RWPE2 (cell line): ENCODE data around the gene PPP2R2D.

Experiments
- ATAC-seq: fragments of 200-7000 bp; cut with Tn5 transposase; 3 replicates; pipeline ENCODE4 v1.9.1; 2021; ENCODE audit warnings: low read depth
- DNase-seq: peaks from one replicate; pipeline ENCODE4 v3.0.0-alpha.2; 2020; ENCODE audit warnings: low spot score
- H3K27ac ChIP-seq: fragments of 450-650 bp; 2 replicates; pipeline ENCODE4 v1.5.1; 2017; ENCODE audit warnings: mild to moderate bottlenecking; ENCODE audit not compliant: poor library complexity, severe bottlenecking
- H3K27me3 ChIP-seq: fragments of 250-450 bp; sonication (Bioruptor Pico); 2 replicates; pipeline ENCODE4 v1.5.1; 2021; ENCODE audit warnings: mild to moderate bottlenecking, moderate library complexity; ENCODE audit not compliant: insufficient read depth, poor library complexity, severe bottlenecking
- H3K36me3 ChIP-seq: fragments of 250-450 bp; sonication (Bioruptor Pico); 2 replicates; pipeline ENCODE4 v1.5.1; 2020; ENCODE audit warnings: low read depth, mild to moderate bottlenecking, moderate library complexity
- H3K4me1 ChIP-seq: fragments of 250-450 bp; sonication (Bioruptor Pico); 2 replicates; pipeline ENCODE4 v1.5.1; 2021; ENCODE audit warnings: mild to moderate bottlenecking, moderate library complexity; ENCODE audit not compliant: insufficient read depth, poor library complexity, severe bottlenecking
- H3K4me3 ChIP-seq: fragments of 250-450 bp; sonication (Bioruptor Pico); 2 replicates; pipeline ENCODE4 v1.5.1; 2021; ENCODE audit warnings: mild to moderate bottlenecking, moderate library complexity; ENCODE audit not compliant: severe bottlenecking
- H3K9me3 ChIP-seq: fragments of 250-450 bp; sonication (Bioruptor Pico); 2 replicates; pipeline ENCODE4 v1.5.1; 2021; ENCODE audit warnings: mild to moderate bottlenecking, moderate library complexity; ENCODE audit not compliant: severe bottlenecking
- TF ChIP-seq, protein P1 (sequence below): fragments of 450-650 bp; IDR thresholded peaks from one replicate; pipeline ENCODE4 v1.5.1; 2017; ENCODE audit warnings: mild to moderate bottlenecking, moderate library complexity; ENCODE audit not compliant: poor library complexity, severe bottlenecking

PPP2R2D gene

DNA sequence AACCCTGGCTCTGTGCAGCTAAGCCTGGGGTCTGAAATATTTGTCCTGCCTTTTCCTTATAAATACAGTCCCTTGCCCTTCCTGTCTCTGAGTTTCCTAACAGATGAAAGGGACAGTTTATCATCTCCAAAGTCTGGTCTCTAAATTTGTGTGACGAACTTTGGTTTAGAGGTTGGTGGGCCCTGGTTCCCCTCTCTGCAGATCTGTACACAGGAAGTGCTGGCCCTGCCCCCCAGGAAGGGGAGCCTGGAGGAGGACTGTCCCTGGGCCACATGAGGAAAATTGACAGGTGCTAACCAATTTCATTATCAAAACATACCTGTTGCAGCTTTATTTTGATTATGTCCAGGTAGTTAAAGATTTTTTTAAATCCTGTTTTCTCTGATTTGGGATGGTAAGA, 34.5 kb downstream of the PPP2R2D start:
- no peaks in the 10 kb centered on the region for H3K27me3 ChIP-seq
- H3K4me3 ChIP-seq, result no peak overlapping the region
- peaks cover 63% of the 10 kb centered on the region for H3K36me3 ChIP-seq
- DNase-seq (no peak), ATAC-seq (no peak)
- H3K4me1 ChIP-seq, result no peaks in the 10 kb centered on the region
- no peaks in the 10 kb centered on the region for H3K9me3 ChIP-seq
- TF ChIP-seq, protein P1, sequence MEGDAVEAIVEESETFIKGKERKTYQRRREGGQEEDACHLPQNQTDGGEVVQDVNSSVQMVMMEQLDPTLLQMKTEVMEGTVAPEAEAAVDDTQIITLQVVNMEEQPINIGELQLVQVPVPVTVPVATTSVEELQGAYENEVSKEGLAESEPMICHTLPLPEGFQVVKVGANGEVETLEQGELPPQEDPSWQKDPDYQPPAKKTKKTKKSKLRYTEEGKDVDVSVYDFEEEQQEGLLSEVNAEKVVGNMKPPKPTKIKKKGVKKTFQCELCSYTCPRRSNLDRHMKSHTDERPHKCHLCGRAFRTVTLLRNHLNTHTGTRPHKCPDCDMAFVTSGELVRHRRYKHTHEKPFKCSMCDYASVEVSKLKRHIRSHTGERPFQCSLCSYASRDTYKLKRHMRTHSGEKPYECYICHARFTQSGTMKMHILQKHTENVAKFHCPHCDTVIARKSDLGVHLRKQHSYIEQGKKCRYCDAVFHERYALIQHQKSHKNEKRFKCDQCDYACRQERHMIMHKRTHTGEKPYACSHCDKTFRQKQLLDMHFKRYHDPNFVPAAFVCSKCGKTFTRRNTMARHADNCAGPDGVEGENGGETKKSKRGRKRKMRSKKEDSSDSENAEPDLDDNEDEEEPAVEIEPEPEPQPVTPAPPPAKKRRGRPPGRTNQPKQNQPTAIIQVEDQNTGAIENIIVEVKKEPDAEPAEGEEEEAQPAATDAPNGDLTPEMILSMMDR, result no peak
- no peak overlapping the region for H3K27ac ChIP-seq

DNA sequence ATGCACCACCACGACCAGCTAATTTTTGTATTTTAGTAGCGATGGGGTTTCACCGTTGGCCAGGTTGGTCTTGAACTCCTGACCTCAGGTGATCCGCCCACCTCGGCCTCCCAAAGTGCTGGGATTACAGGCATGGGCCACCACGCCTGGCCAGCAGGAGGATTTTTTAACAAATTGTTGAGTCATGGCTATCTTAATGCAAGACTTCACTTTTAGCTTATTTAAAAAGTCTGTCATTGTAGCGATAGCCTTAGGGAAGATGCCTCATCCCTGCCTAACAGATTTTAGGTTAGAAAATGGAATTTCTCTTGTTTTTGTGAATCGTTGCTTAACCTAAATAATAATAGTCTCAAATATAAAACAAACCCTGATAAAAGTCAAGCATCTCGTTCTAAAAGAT, 35.5 kb downstream of the PPP2R2D start:
- TF ChIP-seq, protein P1, result no peak
- ATAC-seq (no peak), DNase-seq (no peak)
- H3K27me3 ChIP-seq, result no peaks in the 10 kb centered on the region
- no peak overlapping the region for H3K27ac ChIP-seq
- no peak overlapping the region for H3K4me3 ChIP-seq
- no peaks in the 10 kb centered on the region for H3K9me3 ChIP-seq
- peaks cover 73% of the 10 kb centered on the region for H3K36me3 ChIP-seq
- no peaks in the 10 kb centered on the region for H3K4me1 ChIP-seq

DNA sequence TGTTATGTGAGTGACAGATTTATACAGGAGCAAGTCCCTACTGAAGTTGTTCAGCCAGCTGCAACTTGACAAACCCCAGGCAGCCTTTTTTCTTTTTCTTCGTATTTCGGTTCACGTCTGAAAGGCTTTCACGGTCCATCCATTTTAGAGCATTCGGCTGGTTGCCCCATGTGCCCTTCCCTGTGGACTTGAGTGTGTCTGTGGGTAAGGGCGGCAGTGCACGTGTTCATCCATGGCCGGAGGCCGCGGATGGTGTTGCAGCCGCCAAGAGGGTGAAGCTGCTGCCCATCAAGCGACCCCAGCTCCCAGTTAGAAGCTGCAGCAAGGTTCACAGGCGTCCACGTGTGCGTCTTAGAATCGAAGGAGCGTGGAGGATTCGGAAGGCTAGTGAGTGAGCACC, 35.9 kb downstream of the PPP2R2D start:
- DNase-seq (peak; percentile 22), ATAC-seq (no peak)
- Histone ChIP-seq H3K27ac (no peak overlapping the region), H3K4me1 (no peaks in the 10 kb centered on the region), H3K27me3 (no peaks in the 10 kb centered on the region), H3K4me3 (no peak overlapping the region), H3K36me3 (peaks cover 77% of the 10 kb centered on the region), H3K9me3 (no peaks in the 10 kb centered on the region)
- TF ChIP-seq, protein P1, result no peak

DNA sequence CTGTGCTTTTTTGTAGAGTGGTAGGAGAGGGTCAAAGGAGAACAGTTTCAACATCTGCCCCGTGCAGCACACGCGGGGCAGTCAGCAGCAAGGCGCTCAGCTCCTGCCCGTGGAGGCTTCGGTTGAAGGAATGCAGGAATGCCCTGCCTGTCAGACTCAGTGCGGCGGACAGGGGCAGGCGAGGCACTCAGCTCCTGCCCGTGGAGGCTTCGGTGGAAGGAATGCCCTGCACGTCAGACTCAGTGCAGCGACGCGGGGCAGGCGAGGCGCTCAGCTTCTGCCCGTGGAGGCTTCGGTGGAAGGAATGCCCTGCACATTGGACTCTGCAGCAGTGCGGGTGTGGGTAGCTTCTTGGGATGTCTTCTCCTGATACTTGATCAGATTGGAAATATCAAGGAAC, 37.0 kb downstream of the PPP2R2D start:
- Histone ChIP-seq H3K4me3 (no peak overlapping the region), H3K9me3 (no peaks in the 10 kb centered on the region), H3K27ac (no peak overlapping the region), H3K4me1 (no peaks in the 10 kb centered on the region), H3K36me3 (peaks cover 85% of the 10 kb centered on the region), H3K27me3 (no peaks in the 10 kb centered on the region)
- DNase-seq, result peak; percentile 45
- TF ChIP-seq, protein P1, result no peak
- no peak for ATAC-seq

DNA sequence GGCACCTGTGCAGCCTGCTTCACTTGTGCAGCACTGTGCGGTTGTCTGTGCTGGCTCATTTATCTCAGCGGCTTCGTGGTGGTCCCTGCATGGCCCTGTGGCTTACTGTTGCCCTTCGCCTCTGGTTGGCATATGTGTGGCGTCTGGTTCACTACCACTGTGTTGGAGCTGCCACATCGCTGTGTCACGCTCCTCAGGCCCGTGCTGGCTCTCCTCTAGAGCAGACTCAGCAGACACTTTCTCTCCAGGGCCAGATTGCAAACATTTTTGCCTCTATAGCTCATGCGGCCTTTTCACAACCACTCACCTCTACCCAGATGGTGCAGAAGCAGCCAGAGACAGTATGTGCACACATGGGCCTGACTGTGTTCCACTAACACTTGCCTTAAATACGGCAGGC, 37.9 kb downstream of the PPP2R2D start:
- Histone ChIP-seq H3K36me3 (peaks cover 83% of the 10 kb centered on the region), H3K27me3 (no peaks in the 10 kb centered on the region), H3K4me3 (no peak overlapping the region), H3K4me1 (no peaks in the 10 kb centered on the region), H3K9me3 (no peaks in the 10 kb centered on the region), H3K27ac (no peak overlapping the region)
- DNase-seq (peak; percentile 41), ATAC-seq (no peak)
- TF ChIP-seq, protein P1, result no peak
